HG03457 (cell line): ENCODE measurements around the gene RXRA.

Experiments used
- ATAC-seq: cut with Tn5 transposase; IDR thresholded peaks from one replicate; pipeline ENCODE4 v1.9.1; 2021; ENCODE audit warnings: moderate number of reproducible peaks; ENCODE audit not compliant: unreplicated experiment

The RXRA gene

DNA sequence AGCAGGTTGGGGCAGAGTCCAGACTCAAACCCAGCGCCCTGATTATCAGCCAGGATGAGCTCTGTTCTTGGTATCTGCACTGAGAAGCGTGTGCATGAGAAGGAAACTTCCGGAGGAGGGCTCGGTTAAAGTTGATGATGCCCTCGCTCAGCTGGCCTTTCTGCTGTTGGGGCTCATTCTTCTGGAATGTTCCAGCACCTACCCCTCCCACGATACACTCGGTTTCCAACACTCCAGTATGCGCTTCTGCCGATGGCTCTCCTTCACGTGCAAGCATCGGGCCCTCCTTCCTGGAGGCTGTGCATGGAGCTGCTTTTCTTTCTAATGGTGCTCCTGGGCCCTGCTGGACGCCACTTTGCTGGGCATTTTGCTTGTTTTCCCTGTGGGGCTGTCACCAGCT, 134.0 kb downstream of the RXRA start:
- ATAC-seq: no peak

- no peak for ATAC-seq
Observed at GRCh38 chr9:134460896-134461295, 134.6 kb downstream of the RXRA start.

DNA sequence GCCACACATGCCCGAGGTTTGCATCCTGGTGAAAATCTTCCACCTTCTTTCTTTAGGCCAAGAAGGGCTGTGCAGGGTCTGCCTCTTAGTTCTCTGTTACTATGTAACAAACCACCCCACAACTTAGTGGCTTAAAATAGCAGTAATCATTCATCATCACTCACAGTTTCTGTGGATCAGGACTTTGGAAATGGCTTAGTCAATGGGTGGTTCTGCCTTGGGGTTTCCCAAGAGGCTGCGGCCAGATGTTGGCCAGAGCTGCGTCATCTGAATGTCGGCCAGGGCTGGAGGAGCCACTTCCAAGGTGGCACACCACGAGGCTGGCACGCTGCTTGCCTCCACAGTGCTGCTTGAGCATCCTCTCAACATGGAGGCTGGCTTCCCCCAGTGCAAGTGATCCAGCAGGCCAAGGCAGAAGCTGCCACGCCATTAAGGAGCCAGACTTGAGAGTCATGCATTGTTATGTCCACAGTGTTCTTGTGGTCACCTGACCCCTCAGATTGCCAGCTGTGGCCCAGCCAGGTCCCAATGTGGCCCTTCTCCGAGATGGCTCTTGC, 135.2 kb downstream of the RXRA start:
- ATAC-seq: no peak

- no peak for ATAC-seq
Observed at GRCh38 chr9:134462318-134462717, 136.1 kb downstream of the RXRA start.

- ATAC-seq: no peak
Observed at GRCh38 chr9:134463280-134463679, 137.0 kb downstream of the RXRA start.

- ATAC-seq: no peak
Observed at GRCh38 chr9:134466869-134467616, 140.8 kb downstream of the RXRA start.

GRCh38 chr9:134468358-134468757, 142.1 kb downstream of the RXRA start:
- no peak for ATAC-seq

DNA sequence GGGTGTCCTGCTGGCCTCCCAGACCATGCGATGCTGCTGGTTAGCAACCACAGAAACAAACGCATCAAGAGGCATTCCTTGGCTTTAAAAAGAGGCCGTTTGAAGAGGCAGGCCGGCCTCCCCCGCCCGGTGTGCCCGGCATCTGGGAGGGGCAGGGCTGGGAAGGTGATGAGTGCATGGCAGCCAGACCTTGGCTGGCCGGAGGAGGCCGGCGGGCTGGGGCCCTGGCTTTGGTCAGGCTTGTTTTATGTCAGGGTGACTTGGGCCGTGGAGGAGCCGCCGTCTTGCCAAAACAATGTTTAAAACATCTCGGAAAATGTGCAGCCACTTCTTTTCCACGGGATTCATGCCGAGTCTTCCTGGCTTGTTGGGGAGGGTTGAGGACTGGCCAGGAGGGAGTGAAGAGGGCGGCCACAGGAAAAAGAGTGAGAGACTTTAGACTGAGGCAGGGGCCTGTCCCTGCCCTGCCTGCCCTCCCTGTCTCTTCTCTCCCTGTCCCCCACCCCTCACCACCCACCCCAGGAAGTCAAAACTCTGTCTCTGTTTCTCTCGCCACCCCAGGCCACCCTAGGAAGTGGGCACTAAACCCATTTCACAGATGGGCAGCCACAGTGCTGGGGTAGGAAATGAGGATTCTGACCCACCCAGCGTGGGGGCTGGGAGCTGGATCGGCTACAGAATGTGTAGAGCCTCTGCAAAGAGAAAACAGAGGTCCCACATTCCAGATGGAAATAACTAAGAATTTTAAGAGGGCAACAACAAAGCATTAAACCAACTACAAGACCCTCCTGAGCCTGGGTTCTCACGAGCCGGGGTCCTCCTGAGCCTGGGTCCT, 143.0 kb downstream of the RXRA start:
- ATAC-seq: no peak

DNA sequence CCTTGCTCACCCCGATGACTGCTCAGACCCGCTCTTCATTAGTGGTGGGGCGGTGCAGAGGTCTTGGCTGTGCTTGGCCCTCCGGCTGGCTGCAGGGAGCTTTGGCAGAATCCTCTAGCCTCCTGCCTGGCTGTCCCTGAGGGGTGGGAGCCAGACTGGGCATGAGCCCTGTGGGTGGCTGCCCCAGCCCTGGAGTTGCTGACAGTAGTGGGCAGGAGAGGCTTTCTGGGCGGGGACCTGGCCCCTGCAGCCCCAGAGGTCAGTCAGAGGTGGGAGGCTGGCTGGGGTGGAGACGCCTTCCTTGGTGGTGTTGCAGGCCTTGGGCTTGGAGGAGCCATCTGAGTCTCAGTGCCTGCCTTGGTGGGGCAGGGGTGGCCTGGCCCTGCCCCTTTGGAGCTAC, 146.0 kb downstream of the RXRA start:
- ATAC-seq: no peak

GRCh38 chr9:134473141-134474054, 147.1 kb downstream of the RXRA start:
- ATAC-seq: no peak

DNA sequence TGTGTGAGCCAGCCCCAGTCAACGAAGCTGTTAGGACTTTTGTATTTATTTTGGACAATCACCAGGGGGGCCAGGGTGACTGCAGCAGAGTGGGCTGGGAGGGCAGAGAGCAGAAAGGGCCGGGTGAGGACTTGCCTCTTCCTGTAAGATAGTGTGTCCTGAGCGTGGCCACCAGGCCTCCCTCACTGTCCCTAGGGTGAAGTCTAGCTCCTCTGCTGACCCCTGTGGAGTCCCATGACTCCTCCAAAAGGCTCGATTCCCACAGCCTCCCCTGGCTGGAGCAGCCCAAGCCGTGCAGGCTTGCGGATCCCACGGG, 147.8 kb downstream of the RXRA start:
- no peak for ATAC-seq

- no peak for ATAC-seq
Observed at GRCh38 chr9:134475011-134475790, 148.9 kb downstream of the RXRA start.

DNA sequence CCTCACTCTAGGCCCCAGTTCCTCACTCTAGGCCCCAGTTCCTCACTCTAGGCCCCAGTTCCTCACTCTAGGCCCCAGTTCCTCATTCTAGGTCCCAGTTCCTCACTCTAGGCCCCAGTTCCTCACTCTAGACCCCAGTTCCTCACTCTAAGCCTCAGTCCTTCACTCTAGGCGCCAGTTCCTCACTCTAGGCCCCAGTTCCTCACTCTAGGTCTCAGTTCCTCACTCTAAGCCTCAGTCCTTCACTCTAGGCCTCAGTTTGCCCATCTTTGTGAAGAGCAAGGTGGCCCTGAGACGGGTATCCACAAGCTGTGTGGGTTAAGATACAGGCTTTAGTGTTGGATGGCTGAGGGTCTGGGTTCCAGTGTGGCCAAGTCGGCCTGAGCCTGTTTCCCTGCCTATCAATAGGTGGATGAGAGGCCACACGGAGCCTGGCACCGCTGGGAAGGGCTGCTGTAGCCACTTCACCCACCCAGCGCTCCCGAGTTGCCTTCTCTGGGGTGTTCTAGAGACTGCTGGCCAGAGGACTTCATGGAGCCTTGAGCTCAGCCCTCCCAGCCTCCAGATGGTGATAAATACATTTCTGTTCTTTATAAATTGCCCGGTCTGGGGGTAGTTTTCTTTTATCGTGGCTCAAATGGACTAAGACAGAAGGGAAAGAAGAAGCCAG, 150.2 kb downstream of the RXRA start:
- no peak for ATAC-seq

DNA sequence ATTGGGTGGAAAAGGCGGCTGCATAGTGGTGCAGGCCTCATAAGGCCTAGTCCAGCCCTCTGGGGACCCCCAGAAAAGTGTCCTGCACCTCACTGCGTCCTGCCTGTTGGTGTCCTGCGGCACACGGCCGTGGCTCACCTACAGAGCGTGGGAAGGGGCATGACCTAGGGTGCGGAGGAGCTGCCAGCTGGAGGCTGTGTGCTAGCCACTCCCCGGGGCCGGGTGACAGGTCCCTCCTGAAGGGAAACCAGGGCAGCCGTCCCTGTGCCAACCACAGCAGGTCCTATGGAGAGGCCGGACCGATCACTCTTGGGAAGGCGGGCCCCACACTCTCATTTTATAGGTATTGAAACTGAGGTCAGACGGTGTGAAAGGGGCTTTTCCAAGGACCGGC, 150.7 kb downstream of the RXRA start:
- no peak for ATAC-seq

DNA sequence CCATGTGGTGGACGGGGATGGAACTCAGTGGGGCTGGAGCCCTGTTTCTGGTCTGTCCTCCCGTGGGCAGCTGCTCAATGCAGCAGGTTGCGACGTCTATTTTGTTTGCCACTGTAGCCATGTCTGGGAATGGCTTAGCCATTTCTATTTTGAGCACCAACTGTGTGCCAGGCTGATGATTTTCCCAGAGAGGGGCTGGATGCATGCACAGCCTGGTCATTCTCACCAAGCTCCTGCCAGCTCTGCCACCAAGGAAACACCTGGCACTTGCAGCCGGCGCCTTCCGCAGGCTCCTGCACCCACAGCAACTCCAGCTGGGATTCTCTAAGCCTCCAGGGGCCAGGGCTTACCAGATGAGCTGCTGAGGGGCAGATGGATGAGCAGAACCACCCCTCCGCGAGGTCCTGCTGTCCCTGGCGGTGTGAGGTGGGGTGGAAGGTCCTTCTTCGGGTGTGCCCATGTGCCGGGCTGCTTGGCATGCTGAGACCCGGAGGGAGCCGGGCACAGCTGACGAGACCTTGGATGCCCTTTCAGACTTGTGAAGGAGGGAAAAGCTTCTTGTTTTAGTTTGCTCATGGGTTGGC, 151.2 kb downstream of the RXRA start:
- ATAC-seq: no peak

DNA sequence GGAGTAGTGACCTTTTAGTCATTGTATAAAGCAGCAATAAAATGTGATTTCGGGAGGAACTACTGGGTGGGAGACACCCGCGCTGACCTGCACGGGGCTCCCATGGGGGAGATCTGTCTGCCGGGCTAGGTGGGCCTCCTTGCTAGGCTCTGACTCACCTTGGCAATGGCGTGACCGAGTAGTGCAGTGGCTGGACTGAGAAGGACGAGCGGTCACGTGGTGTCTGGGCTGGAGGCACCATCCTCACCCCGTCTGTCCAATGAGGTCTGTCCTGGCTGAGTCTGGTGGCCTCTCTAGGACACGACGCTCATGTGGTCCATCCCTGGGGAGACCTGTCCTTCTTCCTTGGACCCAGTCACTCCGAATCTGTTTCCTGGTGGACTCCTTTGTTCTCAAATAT, 151.7 kb downstream of the RXRA start:
- no peak for ATAC-seq

GRCh38 chr9:134481762-134482161, 155.5 kb downstream of the RXRA start:
- no peak for ATAC-seq

DNA sequence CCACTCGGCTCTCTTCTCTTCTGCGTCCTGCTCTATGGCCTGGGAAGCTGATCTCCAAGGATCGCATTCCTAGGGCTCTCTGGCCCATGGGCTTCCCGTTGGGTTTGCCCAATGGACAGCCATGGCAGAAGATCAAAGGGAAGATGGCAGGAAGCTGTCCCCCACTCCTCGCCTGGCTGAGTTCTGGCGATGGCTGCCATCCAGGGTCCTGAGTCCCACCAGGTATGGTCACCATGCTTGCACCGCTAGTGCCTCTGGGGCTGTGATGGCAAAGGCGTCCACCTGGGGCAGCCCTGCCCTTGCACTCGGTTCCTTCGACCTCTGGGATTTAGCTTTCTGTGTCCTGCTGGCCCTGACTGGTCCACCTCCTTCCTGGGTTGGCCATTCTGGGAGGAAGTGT, 156.0 kb downstream of the RXRA start:
- no peak for ATAC-seq

- ATAC-seq: no peak
Observed at GRCh38 chr9:134483361-134484184, 157.3 kb downstream of the RXRA start.
